ENCODE data around the gene NANP.
"Not testable (repeated sequence)": the region's sequence is repeated elsewhere in the genome, so short reads cannot be mapped to it uniquely, and the experiment has no call there.

- not testable (repeated sequence) for TF ChIP-seq CTCF (IDR thresholded peaks at IDR 0.05; ENCODE audit: low read depth, low read length); EZH2phosphoT487 (IDR thresholded peaks at IDR 0.05; ENCODE audit: low read depth)
These were observed 29.1 kb upstream of the NANP start for GRCh38 chr20:25652866-25653265.

Measured in OCI-LY3 (cell line).